ENCODE measurements around the gene RALGAPA2. TPM values are rescaled to one million over a fixed set of nuclear protein-coding genes. Genes with fewer than 3 reads are reported as not detected.
A peak's percentile ranks its signal among the peaks of the same experiment; 100 is the strongest.

Gene RALGAPA2
- polyA plus RNA-seq (ENCODE audit: insufficient read depth in 1 of 5, insufficient read length in 5 of 5, low replicate concordance in 1 of 5): 10 to 100 TPM; 24.9 to 47.7 (median 38.6) TPM
- long read RNA-seq, donor 1: 0 reads
- long read RNA-seq, donor 2: 0 reads
- long read RNA-seq, donor 3: 0 reads
- long read RNA-seq, donor 4, partial matches to known transcripts: 5 of 6 reads
- long read RNA-seq, donor 4, other reads (novel, unspliced or antisense): 0 of 6 reads
- long read RNA-seq, donor 5: 0 reads
- long read RNA-seq, donor 6: 0 reads
- long read RNA-seq, donor 7: 0 reads
- long read RNA-seq, donor 8: 0 reads

DNA sequence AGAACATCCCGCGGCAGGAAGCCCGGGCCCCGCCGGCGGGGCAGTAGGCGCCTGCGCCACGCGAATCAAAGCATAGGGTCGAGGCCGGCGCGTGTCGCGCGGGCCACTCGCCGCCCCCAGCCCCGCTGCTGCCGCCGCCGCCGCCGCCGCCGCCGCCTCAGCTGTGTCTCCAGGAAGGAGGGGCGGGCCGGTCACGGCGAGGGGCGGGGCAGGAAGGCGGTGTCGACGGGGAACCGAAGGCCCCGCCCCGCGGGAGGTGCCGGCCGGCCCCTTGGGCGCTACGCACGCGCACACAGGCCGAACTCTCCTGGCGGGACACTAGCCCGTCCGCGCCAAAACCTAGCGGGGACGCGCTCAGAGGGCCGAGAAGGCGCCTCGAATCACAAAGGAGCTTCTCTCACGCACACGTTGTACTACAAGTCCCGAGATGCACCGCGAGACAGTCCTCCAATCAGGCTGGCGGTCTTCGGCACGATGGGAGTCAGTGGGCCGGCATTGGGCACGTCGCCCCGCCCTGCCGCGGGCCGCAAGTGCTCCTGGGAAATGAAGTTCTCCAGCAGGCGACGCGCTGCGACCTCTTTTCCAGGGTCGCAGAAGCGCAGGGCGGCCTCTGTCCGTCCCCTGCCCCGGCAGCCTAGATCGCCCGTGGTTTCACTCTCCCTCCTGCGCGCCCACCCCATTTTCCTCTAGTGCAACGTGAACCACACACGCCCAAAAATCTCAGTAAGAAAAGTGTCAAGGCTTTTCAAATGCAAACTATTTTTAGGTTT is at the start of gene RALGAPA2:
Gene RALGAPA2 (minus strand): TSS at position 171 of the 770 bp plus-strand sequence. CDS start 164 bp downstream, at position 7.
- peak; percentile 98 to 99 for DNase-seq

DNA sequence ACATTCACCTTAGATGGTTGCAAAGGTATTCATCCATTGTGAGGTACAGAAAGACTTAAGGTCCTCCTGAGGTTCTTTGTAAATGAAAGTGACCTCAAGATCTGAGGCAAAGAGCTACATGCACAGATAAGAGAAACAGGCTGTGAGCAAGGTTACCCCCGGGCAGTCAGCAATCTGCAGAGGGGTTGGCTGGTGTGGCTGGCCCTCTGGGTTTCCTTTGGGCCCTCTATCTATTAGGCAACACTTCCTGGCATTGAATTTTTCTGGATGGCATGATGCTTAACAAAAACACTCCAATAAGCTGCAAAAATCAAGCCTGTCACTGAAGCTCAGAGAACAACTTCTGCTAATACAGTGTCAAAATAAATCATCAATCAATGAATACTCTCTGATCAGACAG is 48.9 kb upstream of the RALGAPA2 start:
- DNase-seq: no peak

DNA sequence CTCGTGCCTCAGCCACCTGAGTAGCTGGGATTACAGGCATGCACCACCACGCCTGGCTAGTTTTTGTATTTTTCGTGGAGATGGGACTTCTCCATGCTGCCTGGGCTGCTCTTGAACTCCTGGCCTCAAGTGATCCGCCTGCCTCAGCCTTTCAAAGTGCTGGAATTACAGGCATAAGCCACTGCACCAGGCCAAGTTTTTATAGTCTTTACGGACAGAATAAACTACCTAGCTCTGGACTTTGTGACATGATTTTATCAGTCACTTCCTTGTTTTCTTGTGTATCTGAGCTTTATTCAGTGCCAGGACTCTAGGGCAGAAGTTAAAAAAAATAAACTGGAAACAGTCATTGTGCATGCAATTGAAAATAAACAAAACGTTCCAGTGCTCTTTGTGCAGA is 46.7 kb upstream of the RALGAPA2 start:
- DNase-seq: no peak

DNA sequence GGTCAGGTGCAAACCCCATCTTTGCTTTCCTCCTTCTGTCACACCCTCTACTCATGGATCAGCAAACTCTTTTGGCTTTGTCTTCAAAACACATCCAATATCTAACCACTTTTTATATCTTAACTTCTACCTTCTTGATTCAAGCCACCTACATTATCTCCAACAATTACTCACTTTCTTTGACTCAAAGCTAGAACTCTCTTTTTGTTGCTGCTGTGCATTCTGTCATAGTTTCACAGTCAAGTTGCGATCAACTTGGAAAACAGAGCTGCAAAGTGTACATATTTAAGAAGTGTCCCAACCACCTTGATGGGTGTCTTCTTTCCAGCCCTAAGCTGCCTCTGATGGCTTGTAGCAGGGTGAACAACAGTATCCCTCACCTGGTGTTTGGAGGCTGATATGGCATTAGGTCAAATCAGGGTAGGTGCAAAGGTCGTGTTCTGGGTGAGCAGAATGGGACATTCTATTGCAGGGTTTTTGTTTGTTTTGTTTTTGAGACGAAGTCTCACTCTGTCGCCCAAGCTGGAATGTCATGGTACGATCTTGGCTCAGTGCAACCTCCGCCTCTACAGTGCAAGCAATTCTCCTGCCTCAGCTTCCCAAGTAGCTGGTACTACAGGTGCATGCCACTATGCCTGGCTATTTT is 43.4 kb upstream of the RALGAPA2 start:
- DNase-seq: no peak

- DNase-seq: no peak
Observed at GRCh38 chr20:20755231-20755630, 42.8 kb upstream of the RALGAPA2 start.

GRCh38 chr20:20754714-20755113 is 42.3 kb upstream of the RALGAPA2 start:
- no peak for DNase-seq

DNA sequence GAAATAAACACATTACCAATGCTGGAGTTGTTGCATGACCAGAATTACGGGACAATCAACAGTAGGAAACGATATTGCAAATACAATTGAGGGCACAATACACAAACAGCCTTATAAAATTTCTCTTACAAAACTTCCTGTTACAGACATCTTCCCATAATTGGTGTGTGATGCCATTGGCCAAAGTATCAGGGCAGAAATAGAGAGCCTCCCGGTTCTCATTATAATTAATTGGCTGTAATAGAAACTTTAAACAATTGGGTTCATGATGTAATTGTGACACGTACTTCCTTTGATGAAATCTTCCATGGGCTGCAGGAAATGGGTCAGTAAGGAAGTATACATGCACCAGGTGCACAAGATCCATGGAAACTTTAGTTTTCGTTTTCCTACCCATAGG is 40.3 kb upstream of the RALGAPA2 start:
- no peak for DNase-seq

- no peak for DNase-seq
Observed at GRCh38 chr20:20747298-20747697, 34.9 kb upstream of the RALGAPA2 start.

GRCh38 chr20:20744170-20744725 is 31.8 kb upstream of the RALGAPA2 start:
- no peak for DNase-seq

DNA sequence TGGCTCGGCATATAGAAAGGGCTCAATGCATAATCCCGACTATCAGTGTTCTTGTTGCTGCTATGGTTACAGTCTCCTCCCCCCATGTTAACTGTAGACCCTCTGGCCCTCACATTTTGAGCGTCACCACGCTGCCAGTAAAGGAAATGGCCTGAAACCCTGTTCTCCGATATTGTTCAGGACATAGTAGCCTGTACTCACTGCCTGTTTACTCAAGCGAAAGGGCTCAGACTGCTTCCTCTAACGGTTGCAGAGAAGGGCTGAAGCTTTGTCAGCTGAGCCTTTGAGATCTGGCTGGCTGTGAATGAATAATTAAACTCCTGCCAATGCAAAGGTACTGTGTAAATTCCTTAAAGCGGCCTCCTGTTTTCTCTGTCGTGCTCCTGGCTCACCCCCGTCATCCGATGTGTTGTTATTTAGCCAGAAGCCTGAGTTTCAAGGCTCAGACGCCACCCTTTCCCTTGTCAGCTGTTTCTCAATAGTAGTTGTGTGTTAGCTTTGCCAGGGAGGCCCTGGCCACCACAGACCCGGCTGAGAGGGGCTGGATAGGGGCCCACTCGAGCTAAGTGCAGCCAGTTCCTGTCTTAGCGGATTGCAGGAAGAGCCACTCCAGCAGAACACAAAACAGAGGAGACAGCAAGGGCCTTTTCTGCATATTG is 31.2 kb upstream of the RALGAPA2 start:
- peak; percentile 85 to 88 for DNase-seq

- no peak for DNase-seq
Observed at GRCh38 chr20:20741087-20742045, 28.9 kb upstream of the RALGAPA2 start.

- peak; percentile 48 to 55 for DNase-seq
Observed at GRCh38 chr20:20740541-20740940, 28.1 kb upstream of the RALGAPA2 start.

GRCh38 chr20:20737158-20737557 is 24.7 kb upstream of the RALGAPA2 start:
- no peak for DNase-seq

DNA sequence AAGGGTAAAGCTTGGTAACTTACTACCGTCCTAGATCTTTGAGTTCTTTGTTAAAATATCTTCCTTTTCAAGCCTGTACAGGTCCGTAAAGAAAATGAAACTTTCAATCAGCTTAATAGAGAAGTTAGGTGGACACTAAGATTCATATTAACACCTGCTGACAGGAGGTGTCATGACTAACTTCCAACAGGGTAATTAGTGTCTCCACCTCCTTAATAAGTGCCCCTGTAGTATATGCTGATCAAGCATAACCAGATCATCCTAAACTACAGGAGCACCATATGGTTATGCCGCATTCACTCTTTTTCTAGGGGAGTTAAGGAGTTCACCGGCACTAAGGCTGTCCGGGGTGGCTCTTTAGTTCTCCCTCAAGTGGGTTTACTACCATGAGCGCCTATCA is 23.9 kb upstream of the RALGAPA2 start:
- no peak for DNase-seq

DNA sequence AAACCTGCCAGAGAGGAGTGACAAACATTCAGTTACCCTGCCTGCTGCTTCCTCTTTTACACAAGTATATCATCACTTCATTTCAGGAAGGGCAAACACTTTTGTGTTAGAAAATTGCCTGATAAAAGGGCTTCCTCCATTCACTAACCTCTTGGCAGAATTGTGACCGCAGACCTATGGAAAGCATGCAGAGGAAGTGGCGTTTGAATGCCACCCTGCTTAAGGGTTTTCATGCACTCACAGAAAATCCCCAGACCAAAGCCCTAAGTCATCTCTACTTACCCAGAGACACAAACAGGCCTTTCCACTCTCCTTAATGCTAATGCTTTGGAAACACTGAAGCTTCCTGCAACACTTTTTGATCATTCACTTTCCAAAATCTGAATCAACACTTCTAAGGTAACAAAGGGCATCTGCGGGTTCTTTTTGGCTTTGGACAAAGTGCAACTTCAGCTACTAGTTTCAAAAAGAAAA is 22.1 kb upstream of the RALGAPA2 start:
- no peak for DNase-seq

DNA sequence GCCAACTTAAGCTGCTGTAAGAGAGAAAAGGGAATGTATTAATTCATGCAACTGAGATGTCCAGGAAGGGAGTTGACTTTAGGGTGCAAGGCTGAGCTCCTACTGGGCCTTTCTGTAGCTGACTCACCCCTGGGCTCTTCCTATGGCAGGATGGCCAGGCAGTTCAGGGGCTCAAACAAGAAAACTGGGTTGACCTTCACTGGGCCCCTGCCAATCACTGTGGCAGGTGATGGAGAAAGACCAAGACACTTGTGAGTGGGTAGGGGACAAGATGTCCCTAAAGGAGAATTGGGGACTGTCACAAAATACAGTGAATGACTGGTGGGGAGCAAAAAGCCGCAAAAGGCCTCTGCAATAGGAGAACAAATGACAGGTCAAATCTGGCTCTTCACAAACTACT is 21.5 kb upstream of the RALGAPA2 start:
- DNase-seq: no peak

- DNase-seq: no peak
Observed at GRCh38 chr20:20732641-20733040, 20.2 kb upstream of the RALGAPA2 start.

DNA sequence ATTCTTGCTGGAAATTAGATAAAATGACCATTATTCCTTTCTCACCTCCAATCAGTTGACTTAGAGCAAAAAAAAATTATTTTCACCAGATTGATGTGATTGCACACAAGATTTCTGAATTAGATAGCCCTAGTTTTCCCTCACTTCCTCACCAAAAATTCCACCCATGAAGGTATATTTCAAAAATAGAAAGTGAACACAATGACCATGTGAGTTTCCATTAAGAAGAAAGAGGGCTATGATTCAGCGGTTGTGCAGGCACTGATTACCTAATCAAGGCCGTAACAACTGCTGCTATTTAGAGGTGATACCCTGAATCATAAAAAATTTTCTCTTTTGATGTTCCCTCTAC is 19.5 kb upstream of the RALGAPA2 start:
- no peak for DNase-seq

- DNase-seq: no peak
Observed at GRCh38 chr20:20731000-20731944, 18.8 kb upstream of the RALGAPA2 start.
